GM10266 (cell line): ENCODE data around the gene INHA.

Experiments
- DNase-seq: peaks from one replicate; pipeline ENCODE4 v3.0.0; 2012; ENCODE audit errors: extremely low spot score
- TF ChIP-seq, protein P1 (sequence below): IDR thresholded peaks from 2 replicates; pipeline ENCODE4 v1.5.1; 2012; ENCODE audit warnings: mild to moderate bottlenecking, low read depth; ENCODE audit not compliant: control insufficient read depth, insufficient read depth; ENCODE audit errors: missing control alignments

Gene INHA

GRCh38 chr2:219578811-219579613 is 6.9 kb downstream of the INHA start:
- DNase-seq = no peak
- TF ChIP-seq, protein P1, sequence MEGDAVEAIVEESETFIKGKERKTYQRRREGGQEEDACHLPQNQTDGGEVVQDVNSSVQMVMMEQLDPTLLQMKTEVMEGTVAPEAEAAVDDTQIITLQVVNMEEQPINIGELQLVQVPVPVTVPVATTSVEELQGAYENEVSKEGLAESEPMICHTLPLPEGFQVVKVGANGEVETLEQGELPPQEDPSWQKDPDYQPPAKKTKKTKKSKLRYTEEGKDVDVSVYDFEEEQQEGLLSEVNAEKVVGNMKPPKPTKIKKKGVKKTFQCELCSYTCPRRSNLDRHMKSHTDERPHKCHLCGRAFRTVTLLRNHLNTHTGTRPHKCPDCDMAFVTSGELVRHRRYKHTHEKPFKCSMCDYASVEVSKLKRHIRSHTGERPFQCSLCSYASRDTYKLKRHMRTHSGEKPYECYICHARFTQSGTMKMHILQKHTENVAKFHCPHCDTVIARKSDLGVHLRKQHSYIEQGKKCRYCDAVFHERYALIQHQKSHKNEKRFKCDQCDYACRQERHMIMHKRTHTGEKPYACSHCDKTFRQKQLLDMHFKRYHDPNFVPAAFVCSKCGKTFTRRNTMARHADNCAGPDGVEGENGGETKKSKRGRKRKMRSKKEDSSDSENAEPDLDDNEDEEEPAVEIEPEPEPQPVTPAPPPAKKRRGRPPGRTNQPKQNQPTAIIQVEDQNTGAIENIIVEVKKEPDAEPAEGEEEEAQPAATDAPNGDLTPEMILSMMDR = no peak

DNA sequence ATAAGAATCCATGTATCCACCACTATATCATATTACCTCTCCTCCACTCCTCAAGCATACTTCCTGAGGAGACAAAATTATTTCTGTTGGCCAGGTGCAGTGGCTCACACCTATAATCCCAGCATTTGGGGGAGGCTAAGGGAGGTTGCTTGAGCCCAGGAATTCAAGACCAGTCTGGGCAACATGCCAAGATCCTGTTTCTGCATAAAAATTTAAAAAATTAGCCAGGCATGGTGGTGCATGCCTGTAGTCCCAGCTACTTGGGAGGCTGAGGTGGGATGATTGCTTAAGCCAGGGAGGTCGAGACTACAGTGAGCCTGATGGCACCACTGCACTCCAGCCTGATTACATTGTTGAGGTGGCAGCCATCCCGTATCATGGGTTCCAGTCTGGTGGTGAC is 9.2 kb downstream of the INHA start:
- TF ChIP-seq, protein P1 = no peak
- DNase-seq = no peak

DNA sequence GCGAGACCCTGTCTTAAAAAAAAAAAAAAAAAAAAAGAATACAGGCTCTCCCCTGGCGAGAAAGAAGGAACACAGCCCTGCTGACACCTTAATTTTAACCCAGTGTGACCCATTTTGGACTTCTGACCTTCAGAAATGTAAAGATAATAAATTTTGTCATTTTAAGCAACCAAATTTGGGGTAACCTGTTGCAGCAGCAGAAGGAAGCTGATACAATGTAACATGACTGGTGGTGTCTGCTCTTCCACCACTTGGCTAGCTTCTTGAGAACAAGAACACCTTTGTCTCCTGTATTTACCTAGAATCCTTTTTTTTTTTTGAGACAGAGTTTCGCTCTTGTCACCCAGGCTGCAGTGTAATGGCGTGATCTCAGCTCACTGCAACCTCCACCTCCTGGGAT is 19.0 kb downstream of the INHA start:
- TF ChIP-seq, protein P1 = no peak
- DNase-seq = no peak

- DNase-seq = no peak
- TF ChIP-seq, protein P1 = no peak
Observed at GRCh38 chr2:219592736-219593135, 20.6 kb downstream of the INHA start.

DNA sequence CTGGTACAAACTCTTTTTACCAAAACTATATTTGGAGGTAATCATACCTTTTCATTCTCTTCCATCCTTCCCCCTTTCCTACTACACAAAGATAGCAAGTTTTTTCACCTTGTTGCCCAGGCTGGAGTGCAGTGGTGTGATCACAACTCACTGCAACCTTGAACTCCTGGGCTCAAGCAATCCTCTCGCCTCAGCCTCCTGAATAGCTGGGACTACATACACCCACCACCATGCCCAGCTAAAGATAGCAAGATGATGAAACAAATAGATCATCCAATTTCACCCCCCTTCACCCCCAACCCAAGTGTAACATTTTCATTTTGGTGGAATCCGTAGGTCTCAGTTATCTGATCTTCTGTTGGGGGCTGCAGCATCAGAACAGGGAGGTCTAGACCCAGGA is 21.0 kb downstream of the INHA start:
- no peak for DNase-seq
- TF ChIP-seq, protein P1 = no peak

DNA sequence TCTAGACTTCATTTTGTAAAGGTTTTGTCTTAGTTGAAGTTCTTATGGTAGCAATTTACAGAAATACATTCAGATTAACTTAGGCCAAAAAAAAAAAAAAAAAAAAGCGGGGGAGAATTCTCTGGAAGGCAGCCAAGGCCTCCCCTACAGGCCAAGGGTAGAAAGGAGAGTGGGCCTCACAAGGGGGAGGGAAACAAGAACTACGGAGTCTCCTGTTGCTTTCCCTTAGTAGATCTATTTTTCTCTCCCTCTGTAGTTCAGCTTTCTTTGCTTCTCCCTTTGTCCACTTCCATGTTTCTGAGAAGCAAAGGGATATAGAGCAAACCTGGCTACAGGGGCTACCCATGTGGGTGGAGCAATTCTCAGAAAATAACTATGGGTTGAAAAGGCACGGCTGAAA is 23.1 kb downstream of the INHA start:
- DNase-seq = no peak
- TF ChIP-seq, protein P1 = no peak

- TF ChIP-seq, protein P1 = no peak
- DNase-seq = no peak
Observed at GRCh38 chr2:219596954-219597551, 24.9 kb downstream of the INHA start.
